ENCODE measurements around the gene LRFN5.

Gene LRFN5

GRCh38 chr14:41785696-41786095 is 179.0 kb downstream of the LRFN5 start:
- no peak for DNase-seq

GRCh38 chr14:41799817-41800216 is 193.1 kb downstream of the LRFN5 start:
- DNase-seq, result no peak

- DNase-seq, result no peak
These were observed 199.0 kb downstream of the LRFN5 start for GRCh38 chr14:41805633-41806032.

GRCh38 chr14:41806366-41806975 is 199.8 kb downstream of the LRFN5 start:
- DNase-seq, result no peak

- no peak for DNase-seq
These were observed 203.7 kb downstream of the LRFN5 start for GRCh38 chr14:41810362-41810761.

- no peak for DNase-seq
These were observed 210.9 kb downstream of the LRFN5 start for GRCh38 chr14:41817626-41818025.

- no peak for DNase-seq
These were observed 217.8 kb downstream of the LRFN5 start for GRCh38 chr14:41824441-41824840.

- DNase-seq, result no peak
These were observed 218.9 kb downstream of the LRFN5 start for GRCh38 chr14:41825622-41826021.

GRCh38 chr14:41830714-41831406 is 224.2 kb downstream of the LRFN5 start:
- no peak for DNase-seq

- DNase-seq, result no peak
These were observed 233.0 kb downstream of the LRFN5 start for GRCh38 chr14:41839661-41840060.

- DNase-seq, result no peak
These were observed 252.7 kb downstream of the LRFN5 start for GRCh38 chr14:41859336-41859735.

- DNase-seq, result no peak
These were observed 253.9 kb downstream of the LRFN5 start for GRCh38 chr14:41860586-41860985.

- no peak for DNase-seq
These were observed 259.2 kb downstream of the LRFN5 start for GRCh38 chr14:41865894-41866293.

GRCh38 chr14:41868396-41868795 is 261.7 kb downstream of the LRFN5 start:
- DNase-seq, result no peak

- DNase-seq, result no peak
These were observed 266.4 kb downstream of the LRFN5 start for GRCh38 chr14:41872931-41873685.

GRCh38 chr14:41873686-41874317 is 267.1 kb downstream of the LRFN5 start:
- no peak for DNase-seq

GRCh38 chr14:41875116-41875515 is 268.4 kb downstream of the LRFN5 start:
- no peak for DNase-seq

GRCh38 chr14:41878321-41878720 is 271.6 kb downstream of the LRFN5 start:
- DNase-seq, result no peak

- no peak for DNase-seq
These were observed 284.9 kb downstream of the LRFN5 start for GRCh38 chr14:41891624-41892023.

GRCh38 chr14:41899416-41899815 is 292.7 kb downstream of the LRFN5 start:
- DNase-seq, result no peak

GRCh38 chr14:41900644-41901043 is 294.0 kb downstream of the LRFN5 start:
- no peak for DNase-seq

GRCh38 chr14:41901089-41901488 is 294.4 kb downstream of the LRFN5 start:
- DNase-seq, result no peak

GRCh38 chr14:41905394-41905964 is 298.8 kb downstream of the LRFN5 start:
- DNase-seq, result no peak

Data from stimulated activated CD4-positive, alpha-beta T cell treated with anti-CD3 and anti-CD28 coated beads, Interleukin-4, amount 100 ng/mL, for 24 hours (primary cell).